SHP77 (cell line): ENCODE results near the gene KRTAP10-12.
"Not testable (repeated sequence)": the region's sequence is repeated elsewhere in the genome, so short reads cannot be mapped to it uniquely, and the experiment has no call there.

Source experiments
- DNase-seq, 2 experiments: peaks; one replicate each; lab custom pipeline; 2025; lab: John Stamatoyannopoulos, UW

Gene KRTAP10-12

GRCh38 chr21:44670642-44671432 is 26.1 kb upstream of the KRTAP10-12 start:
- no peak for DNase-seq

- no peak for DNase-seq
Measured at GRCh38 chr21:44671911-44672310, 25.1 kb upstream of the KRTAP10-12 start.

- no peak for DNase-seq
Measured at GRCh38 chr21:44677881-44678280, 19.1 kb upstream of the KRTAP10-12 start.

GRCh38 chr21:44681152-44681551 is 15.8 kb upstream of the KRTAP10-12 start:
- DNase-seq, result no peak

- DNase-seq, result peak; percentile 68 to 71
Measured at GRCh38 chr21:44681861-44682579, 15.0 kb upstream of the KRTAP10-12 start, which contains the start of gene KRTAP12-1. TSS of gene KRTAP12-1 (minus strand) at chr21:44682163. CDS start at chr21:44682123, 40 bp downstream.

- no peak for DNase-seq
Measured at GRCh38 chr21:44682580-44683151, 14.3 kb upstream of the KRTAP10-12 start.

GRCh38 chr21:44684077-44684476 is 12.9 kb upstream of the KRTAP10-12 start:
- no peak for DNase-seq

- no peak for DNase-seq
Measured at GRCh38 chr21:44684483-44684882, 12.5 kb upstream of the KRTAP10-12 start.

- not testable (repeated sequence) for DNase-seq
Measured at GRCh38 chr21:44685050-44685449, 11.9 kb upstream of the KRTAP10-12 start.

GRCh38 chr21:44686000-44686781 is 10.8 kb upstream of the KRTAP10-12 start:
- DNase-seq, result peak in 1 of 2 experiments; percentile 9

GRCh38 chr21:44686843-44687561 is 10.0 kb upstream of the KRTAP10-12 start:
- DNase-seq, result no peak

GRCh38 chr21:44687671-44688070 is 9.3 kb upstream of the KRTAP10-12 start:
- peak in 1 of 2 experiments; percentile 14 for DNase-seq

- DNase-seq, result not testable (repeated sequence)
Measured at GRCh38 chr21:44689740-44690139, 7.2 kb upstream of the KRTAP10-12 start.

GRCh38 chr21:44691686-44692085 is 5.3 kb upstream of the KRTAP10-12 start:
- DNase-seq, result no peak

GRCh38 chr21:44692798-44693512 is 4.0 kb upstream of the KRTAP10-12 start:
- DNase-seq, result no peak

- DNase-seq, result no peak
Measured at GRCh38 chr21:44694776-44695175, 2.2 kb upstream of the KRTAP10-12 start.

GRCh38 chr21:44695184-44695583 is 1.8 kb upstream of the KRTAP10-12 start:
- no peak for DNase-seq

GRCh38 chr21:44695641-44696040 is 1.3 kb upstream of the KRTAP10-12 start:
- DNase-seq, result no peak

GRCh38 chr21:44696572-44696971 is 400 bp upstream of the KRTAP10-12 start:
- DNase-seq, result no peak
